HFF-Myc (cell line): Measurements from ENCODE around the gene MAP7D3.

Experiments used
- DNase-seq: peaks from one replicate; pipeline ENCODE4 v3.0.0-alpha.2; 2011; ENCODE audit warnings: low read depth; ENCODE audit errors: extremely low read depth
- H3K4me3 ChIP-seq: replicated peaks from 2 replicates; pipeline ENCODE4 v1.5.1; 2011; ENCODE audit warnings: low read depth, mild to moderate bottlenecking, control low read depth, low read length
- CTCF ChIP-seq: IDR thresholded peaks from 2 replicates; pipeline ENCODE4 v1.5.1; 2012; ENCODE audit warnings: mild to moderate bottlenecking, low read depth, low read length, control low read depth; ENCODE audit errors: missing control alignments

MAP7D3 gene

GRCh38 chrX:136166221-136166855 lies 84.9 kb downstream of the MAP7D3 start:
- H3K4me3 ChIP-seq: no peak overlapping the region
- peak; percentile 30 for TF ChIP-seq CTCF
- no peak for DNase-seq

GRCh38 chrX:136165406-136165805 lies 85.8 kb downstream of the MAP7D3 start:
- H3K4me3 ChIP-seq: no peak overlapping the region
- DNase-seq: no peak
- no peak for TF ChIP-seq CTCF

- no peak overlapping the region for H3K4me3 ChIP-seq
- no peak for DNase-seq
- no peak for TF ChIP-seq CTCF
These were observed 87.5 kb downstream of the MAP7D3 start for GRCh38 chrX:136163689-136164088.
